Esophagus squamous epithelium (tissue), 4 donors: ENCODE measurements around the gene MRPL41.
"Not testable (repeated sequence)": the region's sequence is repeated elsewhere in the genome, so short reads cannot be mapped to it uniquely, and the experiment has no call there.

Source experiments
- CTCF ChIP-seq, 6 experiments: fragments of 450-650 bp in 4 of 6; fragments of 200-600 bp in 2 of 6; sonication (generic) in 2 of 6; IDR thresholded peaks; one replicate each; pipeline ENCODE4 v1.5.1; 2016 to 2019; ENCODE audit warnings: antibody characterized with exemption in 6 of 6, mild to moderate bottlenecking in 4 of 6, moderate library complexity in 4 of 6
- POLR2A ChIP-seq, 4 donors: fragments of 450-650 bp; IDR thresholded peaks; one replicate each; pipeline ENCODE4 v1.6.1; 2017; ENCODE audit warnings: antibody characterized with exemption in 4 of 4, mild to moderate bottlenecking in 4 of 4, moderate library complexity in 3 of 4

- not testable (repeated sequence) for TF ChIP-seq CTCF, POLR2A (IDR thresholded peaks at IDR 0.05)
Measured at GRCh38 chr9:137568445-137568844, 16.8 kb downstream of the MRPL41 start.
